Adrenal gland (tissue), 5 donors: Measurements from ENCODE around the gene LATS2.

Experiments
- CTCF ChIP-seq, 6 experiments: fragments of 450-650 bp in 4 of 6; fragments of 200-600 bp in 2 of 6; sonication (generic) in 1 of 6; IDR thresholded peaks; 1 replicate in 5 of 6; 2 replicates in 1 of 6; pipeline versions ENCODE4 v1.5.1 to v1.8.0; 2016 to 2021; ENCODE audit warnings: antibody characterized with exemption in 6 of 6, mild to moderate bottlenecking in 2 of 6, moderate library complexity in 1 of 6
- POLR2A ChIP-seq, 2 donors: fragments of 450-650 bp; IDR thresholded peaks; one replicate each; pipeline ENCODE4 v1.6.1; 2017; ENCODE audit warnings: antibody characterized with exemption in 2 of 2, mild to moderate bottlenecking in 2 of 2, moderate library complexity in 1 of 2
- donor health status: DM: no; HTN: no; CAD: no.

- TF ChIP-seq CTCF (IDR thresholded peaks at IDR 0.05) (no peak), POLR2A (IDR thresholded peaks at IDR 0.05) (no peak)
These were observed 92.6 kb downstream of the LATS2 start for GRCh38 chr13:20968745-20969144.
